Posterior vena cava (tissue), 2 donors: Measurements from ENCODE around the gene USP37. TPM values are rescaled to one million over a fixed set of nuclear protein-coding genes. Genes with fewer than 3 reads are reported as not detected.

Source experiments
- DNase-seq: peaks from one replicate; pipeline ENCODE4 v3.0.0-alpha.2; 2020; ENCODE audit warnings: low spot score
- intact Hi-C, 2 donors: fragments of 100-400 bp; cut with DNase I; formaldehyde crosslinking; loops; one replicate each; pipeline versions ENCODE4 v1.14.1 to v1.14.2; 2022 to 2023
- total RNA-seq, 2 donors: library from RNA; stranded (reverse); fragmentation: NEBNext Ultra II Directional; extraction: Animal tissue kit (Norgen Biotek cat#: 25700); gene quantifications; one replicate each; pipeline ENCODE4 v1.2.1, GENCODE V29; 2021
- donor health status: DM: yes; HTN: yes; CAD: no.
- donor health status: DM: yes; HTN: yes; CAD: no.

Gene USP37
- total RNA-seq, 2 donors from 2014 or later, result 11.7 to 13.9 TPM

GRCh38 chr2:218437969-218438368 is 130.2 kb downstream of the USP37 start:
- no peak for DNase-seq
- intact Hi-C loops, result no loop called here

GRCh38 chr2:218436992-218437391 is 131.2 kb downstream of the USP37 start:
- peak; percentile 59 for DNase-seq
- intact Hi-C loops, result no loop called here

GRCh38 chr2:218435003-218435982 is 132.9 kb downstream of the USP37 start:
- intact Hi-C loops, result no loop called here
- peak; percentile 69 for DNase-seq

- intact Hi-C loops, result no loop called here
- DNase-seq, result peak; percentile 72
Observed at GRCh38 chr2:218434456-218434855, 133.7 kb downstream of the USP37 start.

GRCh38 chr2:218432676-218433365 is 135.3 kb downstream of the USP37 start:
- intact Hi-C loops, result no loop called here
- peak; percentile 38 for DNase-seq

- peak; percentile 55 for DNase-seq
- intact Hi-C loops, result no loop called here
Observed at GRCh38 chr2:218431878-218432277, 136.3 kb downstream of the USP37 start.

- peak; percentile 65 for DNase-seq
- intact Hi-C loops, result no loop called here
Observed at GRCh38 chr2:218430721-218431120, 137.4 kb downstream of the USP37 start.

GRCh38 chr2:218429911-218430692 is 138.0 kb downstream of the USP37 start:
- intact Hi-C loops, result loop anchor here in 1 of 2 donors (10.0 kb wide), 1 partner anchor 215 kb away; no protein-coding TSS in a partner anchor
- peak; percentile 34 for DNase-seq

GRCh38 chr2:218428846-218429558 is 139.1 kb downstream of the USP37 start:
- peak; percentile 67 for DNase-seq
- intact Hi-C loops, result loop anchor here in 1 of 2 donors (10.0 kb wide), 1 partner anchor 216 kb away; no protein-coding TSS in a partner anchor

- peak; percentile 64 for DNase-seq
- intact Hi-C loops, result loop anchor here in 1 of 2 donors (10.0 kb wide), 1 partner anchor 217 kb away; no protein-coding TSS in a partner anchor
Observed at GRCh38 chr2:218427741-218428140, 140.4 kb downstream of the USP37 start.

GRCh38 chr2:218425531-218425930 is 142.6 kb downstream of the USP37 start:
- intact Hi-C loops, result loop anchor here in 1 of 2 donors (10.0 kb wide), 1 partner anchor 219 kb away; no protein-coding TSS in a partner anchor
- no peak for DNase-seq

GRCh38 chr2:218423584-218423983 is 144.6 kb downstream of the USP37 start:
- DNase-seq, result no peak
- intact Hi-C loops, result loop anchor here in 1 of 2 donors (10.0 kb wide), 1 partner anchor 221 kb away; no protein-coding TSS in a partner anchor

- intact Hi-C loops, result loop anchor here in 1 of 2 donors (10.0 kb wide), 1 partner anchor 222 kb away; no protein-coding TSS in a partner anchor
- no peak for DNase-seq
Observed at GRCh38 chr2:218422403-218423086, 145.6 kb downstream of the USP37 start.

- intact Hi-C loops, result loop anchor here in 1 of 2 donors (10.0 kb wide), 1 partner anchor 224 kb away; no protein-coding TSS in a partner anchor
- no peak for DNase-seq
Observed at GRCh38 chr2:218421027-218421426, 147.1 kb downstream of the USP37 start.

- intact Hi-C loops, result loop anchor here in 1 of 2 donors (10.0 kb wide), 1 partner anchor 225 kb away; no protein-coding TSS in a partner anchor
- no peak for DNase-seq
Observed at GRCh38 chr2:218419630-218420216, 148.4 kb downstream of the USP37 start.

GRCh38 chr2:218418717-218419458 is 149.3 kb downstream of the USP37 start, which contains the start of gene VIL1:
Gene VIL1 (plus strand): TSS chr2:218419123. CDS start chr2:218423779, 4,656 bp downstream.
- no peak for DNase-seq
- intact Hi-C loops, result no loop called here
